HG02852 (cell line): ENCODE measurements around the gene MFAP3.

ENCODE experiments used
- ATAC-seq: cut with Tn5 transposase; IDR thresholded peaks from one replicate; pipeline ENCODE4 v1.9.1; 2021; ENCODE audit warnings: mild to moderate bottlenecking, moderate library complexity; ENCODE audit not compliant: unreplicated experiment

The MFAP3 gene

DNA sequence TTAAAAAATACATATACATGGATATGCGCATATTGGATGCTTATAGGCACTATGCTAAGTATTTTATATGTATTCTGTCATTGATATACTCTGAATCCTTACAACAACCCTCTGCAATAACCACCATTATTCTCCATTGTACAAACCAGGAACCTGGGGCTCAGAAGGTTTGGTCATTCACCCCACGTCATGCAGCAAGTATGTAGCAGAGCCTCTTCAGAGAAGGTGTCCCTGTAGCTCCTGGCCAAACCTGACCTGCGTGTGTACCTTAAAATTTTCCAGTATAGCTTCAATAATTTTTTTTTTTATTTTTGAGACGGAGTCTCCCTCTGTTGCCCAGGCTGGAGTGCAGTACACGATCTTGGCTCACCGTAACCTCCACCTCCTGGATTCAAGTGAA is 51.9 kb downstream of the MFAP3 start:
- ATAC-seq = no peak

DNA sequence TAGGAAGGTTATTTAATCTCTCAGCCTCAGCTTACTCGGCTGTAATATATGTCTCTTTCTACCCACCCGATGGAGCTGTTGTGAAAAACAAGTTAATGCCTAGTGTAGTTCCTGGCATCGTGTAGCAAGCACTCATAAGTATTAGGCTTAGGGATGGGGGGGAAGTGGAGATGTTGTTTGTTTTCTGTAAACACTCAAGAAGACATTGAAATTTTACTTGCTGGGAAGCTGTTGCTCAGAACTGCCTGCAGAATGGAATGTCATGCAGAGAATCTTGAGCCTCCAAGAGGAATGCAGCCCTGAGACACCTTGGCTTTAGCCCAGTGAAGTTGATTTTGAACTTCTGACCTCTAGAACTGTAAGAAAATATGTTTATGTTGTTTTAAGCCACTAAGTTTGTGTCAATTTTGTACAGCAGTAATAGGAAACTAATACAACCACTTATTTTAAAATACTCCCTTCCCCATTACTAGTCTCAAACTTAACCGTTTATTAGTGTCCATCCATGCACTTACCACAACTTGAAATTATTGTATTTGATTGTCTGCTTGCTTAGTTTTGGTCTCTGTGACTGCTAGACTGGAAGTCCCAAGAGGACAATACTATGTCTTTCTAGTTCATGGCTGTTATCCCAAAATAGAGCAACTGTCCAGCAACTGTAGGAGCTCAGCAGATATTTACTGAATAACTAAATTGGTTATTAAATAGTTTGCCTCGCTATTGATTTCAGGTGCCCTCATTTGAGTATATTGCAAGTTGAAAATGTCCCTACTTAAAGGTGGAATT is 53.8 kb downstream of the MFAP3 start:
- no peak for ATAC-seq

DNA sequence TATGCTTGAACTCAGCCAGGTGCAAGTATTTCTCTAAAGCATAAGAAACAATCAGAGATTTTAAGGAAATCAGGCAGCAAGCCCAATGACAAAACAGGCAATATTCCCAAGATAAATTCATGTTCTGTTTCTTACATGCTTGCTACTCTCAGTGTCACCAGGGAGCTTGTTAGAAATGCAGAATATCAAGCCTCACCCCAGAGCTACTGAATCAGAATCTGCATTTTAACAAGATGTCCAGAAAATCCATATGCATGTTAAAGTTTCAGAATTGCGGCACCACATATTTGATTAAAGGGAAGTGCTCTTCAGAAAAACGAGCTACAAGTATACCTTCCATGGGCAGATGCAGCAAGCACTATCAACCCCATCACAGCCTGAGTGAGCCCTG is 54.4 kb downstream of the MFAP3 start:
- no peak for ATAC-seq

DNA sequence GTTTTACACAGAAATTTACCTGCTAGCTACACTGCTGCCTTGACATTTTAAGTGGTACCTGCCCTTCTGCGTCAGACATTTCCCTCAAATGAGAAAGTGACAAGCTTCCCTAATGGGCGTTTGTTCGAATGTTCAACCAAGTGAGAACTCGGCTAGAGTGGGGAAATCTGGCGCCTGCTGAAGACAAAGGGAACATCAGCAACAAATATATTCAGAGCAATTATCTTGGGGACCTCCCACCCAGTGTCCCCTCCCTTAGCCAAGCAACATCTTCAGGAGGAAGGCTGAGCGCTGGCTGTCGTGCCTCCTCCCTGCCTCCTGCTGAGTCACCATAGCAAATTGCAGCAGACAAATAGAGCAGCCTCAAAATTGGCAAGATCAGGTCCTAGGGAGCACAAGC is 57.1 kb downstream of the MFAP3 start:
- no peak for ATAC-seq

DNA sequence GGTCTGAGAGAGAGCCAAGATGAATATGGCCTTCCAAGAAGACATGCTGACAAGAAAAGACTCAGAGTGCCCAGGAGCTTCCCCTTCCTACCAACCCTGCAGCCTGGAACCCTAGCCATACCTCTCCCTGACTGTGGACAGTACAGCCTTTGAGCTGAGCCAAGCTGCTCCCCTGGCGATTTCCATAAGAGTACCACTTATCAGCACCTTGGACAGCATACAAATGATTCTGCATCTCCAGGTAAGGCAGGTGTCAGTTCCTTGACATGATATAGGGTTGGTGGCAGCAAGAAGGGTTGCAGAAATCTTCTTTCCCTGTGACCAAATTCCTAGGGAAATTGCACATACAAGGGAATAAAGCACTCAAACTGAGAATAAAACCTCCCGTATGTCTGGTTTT is 58.3 kb downstream of the MFAP3 start:
- no peak for ATAC-seq

DNA sequence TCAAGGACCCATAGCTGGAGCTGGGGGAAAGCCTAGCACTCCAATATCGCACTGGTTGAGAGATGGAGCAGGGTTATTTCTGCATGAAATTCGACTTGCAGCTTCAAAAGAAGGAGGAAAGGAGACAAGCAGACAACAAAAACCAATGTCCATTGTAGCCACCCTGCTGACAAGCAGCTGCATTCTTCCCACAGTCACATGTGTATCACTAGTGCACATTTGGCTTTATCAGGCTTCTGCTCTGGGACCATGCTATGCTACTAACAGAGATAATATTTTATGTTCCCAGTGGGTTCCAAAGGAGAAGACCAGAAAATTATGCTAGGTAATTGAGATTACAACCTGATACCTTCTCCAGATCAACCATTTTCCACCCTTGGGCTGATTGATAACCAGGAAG is 59.7 kb downstream of the MFAP3 start:
- ATAC-seq = no peak

DNA sequence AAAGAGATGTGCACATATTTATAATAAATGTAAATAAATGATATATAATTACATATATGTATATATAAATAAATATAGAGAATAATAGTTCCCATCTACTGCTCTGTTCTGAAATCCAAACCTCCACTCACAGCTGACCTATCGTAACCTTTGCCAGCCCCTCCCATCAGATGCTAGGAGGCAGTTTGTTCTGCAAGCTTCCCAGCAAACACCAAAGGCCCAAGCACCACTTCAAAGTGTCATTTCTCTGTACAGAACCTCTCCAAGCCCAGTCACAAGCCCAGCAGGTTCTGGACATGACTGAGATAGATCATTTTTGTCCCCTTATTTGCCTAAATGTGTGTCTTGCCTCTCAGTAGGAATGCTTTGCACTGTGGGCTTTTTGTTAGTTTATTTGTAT is 62.4 kb downstream of the MFAP3 start:
- no peak for ATAC-seq

DNA sequence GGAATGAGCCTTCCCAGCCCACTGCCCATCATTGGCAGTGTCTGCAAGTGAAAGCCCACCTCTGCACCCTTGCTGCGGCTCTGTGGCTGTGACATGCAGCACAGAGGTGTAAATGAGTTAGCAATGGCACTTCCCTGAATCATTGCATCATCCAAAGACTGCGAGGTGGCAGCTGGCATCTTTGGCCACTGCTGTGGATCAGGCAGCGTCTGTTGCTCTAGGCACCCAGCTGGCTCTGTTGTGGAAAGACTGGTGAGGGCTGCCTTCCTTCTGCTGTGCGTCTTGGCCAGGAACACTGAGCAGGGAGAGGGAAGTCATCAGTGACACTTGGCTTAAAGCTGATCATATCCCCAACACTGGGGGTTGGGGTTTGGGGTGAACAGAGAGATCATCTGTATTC is 64.5 kb downstream of the MFAP3 start:
- ATAC-seq = no peak
